GM19395 (cell line): ENCODE data around the gene LDLRAD4.
A peak's percentile ranks its signal among the peaks of the same experiment; 100 is the strongest.

ENCODE experiments used
- ATAC-seq: cut with Tn5 transposase; IDR thresholded peaks from one replicate; pipeline ENCODE4 v1.9.1; 2021; ENCODE audit warnings: mild to moderate bottlenecking, moderate library complexity; ENCODE audit not compliant: unreplicated experiment

Gene LDLRAD4

DNA sequence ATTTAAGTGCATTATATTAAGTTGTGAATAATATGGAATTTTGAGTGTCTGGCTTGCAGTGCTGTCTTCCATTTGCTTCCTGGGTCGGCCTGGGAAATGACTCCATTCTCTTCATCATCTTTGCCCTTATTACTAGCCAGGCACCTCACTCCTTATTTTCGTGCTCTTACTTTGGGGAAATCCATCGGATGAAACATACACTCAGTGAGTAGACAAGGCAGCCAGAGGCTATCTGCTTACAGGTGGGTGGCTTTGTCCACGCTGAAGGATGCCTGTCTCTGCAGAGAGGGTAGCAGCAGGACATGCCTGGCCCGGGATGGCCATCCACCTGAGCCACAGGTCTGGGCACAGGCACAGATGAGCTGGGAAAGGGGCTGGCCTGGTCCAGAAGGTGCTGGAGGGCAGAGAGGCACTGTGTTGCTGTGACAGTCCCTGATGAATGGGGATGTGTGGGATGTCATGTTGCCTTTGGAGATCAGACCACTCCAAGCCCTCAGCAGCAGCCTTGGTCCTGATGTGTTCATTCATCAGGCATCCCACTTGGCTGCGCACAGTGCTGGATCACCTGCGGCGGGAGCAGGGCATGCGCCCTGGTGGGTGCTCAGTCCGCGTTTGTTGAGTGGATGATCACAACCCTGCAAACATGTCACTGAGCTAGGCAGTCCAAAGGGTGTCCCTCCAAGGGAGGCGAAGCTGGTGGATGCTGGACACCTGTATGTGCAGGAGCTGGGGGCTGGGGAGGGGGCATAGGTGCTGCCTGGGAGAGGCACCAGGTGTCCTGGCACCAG is 236.0 kb downstream of the LDLRAD4 start:
- ATAC-seq: no peak

- no peak for ATAC-seq
Observed at GRCh38 chr18:13455471-13455870, 236.9 kb downstream of the LDLRAD4 start.

DNA sequence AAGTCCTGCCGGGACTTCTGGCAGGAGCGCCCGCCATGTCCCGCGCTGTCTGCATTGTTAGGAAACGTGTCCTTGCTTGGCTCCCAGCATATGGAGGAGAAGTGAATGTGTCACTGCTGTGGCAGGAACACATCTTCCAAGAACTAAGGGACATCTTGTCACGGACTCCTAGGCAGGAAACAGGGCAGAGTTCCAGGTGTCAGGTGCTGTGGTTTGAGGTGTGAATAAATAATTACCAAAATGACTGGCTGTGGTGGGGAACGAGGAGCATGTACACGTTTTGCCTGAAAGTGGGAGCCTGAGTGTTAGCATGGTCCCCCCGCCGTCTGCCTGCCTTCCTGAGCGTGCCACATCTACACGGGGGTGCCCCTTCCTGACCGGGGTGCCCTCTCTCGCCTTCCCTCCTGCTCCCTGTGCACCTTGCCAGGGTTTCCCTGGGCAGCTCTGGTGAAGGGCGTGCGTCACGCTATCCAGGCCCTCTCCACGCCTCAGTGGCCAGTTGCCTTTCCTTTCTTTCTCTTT is 237.5 kb downstream of the LDLRAD4 start:
- peak; percentile 69 for ATAC-seq

- ATAC-seq: no peak
Observed at GRCh38 chr18:13456736-13457271, 238.2 kb downstream of the LDLRAD4 start.

- no peak for ATAC-seq
Observed at GRCh38 chr18:13457327-13457726, 238.8 kb downstream of the LDLRAD4 start.

DNA sequence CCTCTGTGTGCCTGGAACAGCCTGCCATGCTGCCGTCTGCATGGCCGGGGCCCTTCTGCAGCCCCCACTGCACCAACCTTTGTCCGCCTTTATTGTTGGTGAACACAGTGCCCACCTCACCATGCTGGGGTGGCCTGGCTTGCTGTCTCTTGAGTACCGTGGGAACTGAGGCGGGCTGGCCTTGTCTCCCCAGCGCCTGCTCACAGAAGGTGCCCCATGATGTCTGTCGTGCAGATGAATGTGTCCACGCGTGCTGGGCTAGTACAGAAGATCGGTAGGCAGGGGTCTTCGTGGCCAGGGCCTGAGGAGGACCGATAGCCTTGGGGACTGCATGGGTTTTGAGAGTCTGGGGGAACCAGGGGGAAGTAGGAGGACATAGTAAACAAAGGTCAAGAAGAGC is 242.4 kb downstream of the LDLRAD4 start:
- no peak for ATAC-seq

- ATAC-seq: no peak
Observed at GRCh38 chr18:13461469-13461868, 242.9 kb downstream of the LDLRAD4 start.

DNA sequence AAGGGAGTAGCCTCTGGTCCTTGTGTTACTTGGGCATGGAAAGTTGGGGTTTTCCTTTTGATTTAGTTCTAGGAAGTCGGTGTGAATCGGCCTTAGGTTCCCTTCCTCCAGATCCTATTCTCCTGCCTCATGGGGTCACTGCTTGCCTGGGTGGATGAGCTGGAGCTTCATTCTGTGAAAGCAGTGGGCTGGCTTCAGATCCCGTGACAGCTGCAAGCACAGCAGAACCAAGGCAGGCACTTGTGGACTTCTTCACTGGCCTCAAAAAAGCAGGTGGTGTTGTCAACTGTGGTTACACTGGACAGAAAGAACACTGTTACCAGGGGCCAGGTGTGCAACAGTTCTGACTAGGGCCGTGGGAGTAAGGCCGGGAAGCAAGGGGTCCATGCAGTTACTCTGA is 243.4 kb downstream of the LDLRAD4 start:
- no peak for ATAC-seq

- ATAC-seq: no peak
Observed at GRCh38 chr18:13462686-13463085, 244.1 kb downstream of the LDLRAD4 start.

DNA sequence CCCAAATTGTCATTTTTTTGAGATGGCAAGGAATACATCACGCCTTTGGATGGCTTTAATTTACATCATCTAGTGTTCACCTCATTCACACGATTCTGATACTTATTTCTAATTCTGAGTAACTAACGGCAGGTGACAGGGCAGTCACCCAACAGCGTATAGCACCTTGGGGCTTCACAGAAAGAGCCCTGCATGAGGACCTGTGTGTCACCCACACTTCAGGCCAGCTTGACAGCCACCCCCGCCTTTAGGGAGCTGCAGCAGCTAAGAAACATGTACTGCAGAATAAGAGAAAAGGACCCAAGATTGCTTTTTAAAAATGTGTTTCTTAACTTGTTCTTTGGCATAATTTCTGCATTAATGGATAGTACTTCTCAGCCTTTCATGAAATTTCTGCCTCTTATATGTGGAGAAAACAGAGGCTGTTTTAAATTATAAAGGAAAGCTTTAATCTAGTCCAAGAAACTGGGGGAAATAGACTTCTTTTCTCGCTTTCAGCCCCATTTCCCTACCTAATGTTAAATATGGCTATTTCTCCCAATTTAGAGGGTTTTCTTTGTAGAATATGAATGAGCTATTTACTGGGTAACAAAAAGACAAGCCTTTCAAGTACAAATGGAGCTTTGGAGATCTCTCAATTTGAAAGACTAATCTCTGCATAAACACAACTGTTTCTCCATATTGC is 245.1 kb downstream of the LDLRAD4 start:
- ATAC-seq: no peak

GRCh38 chr18:13464432-13465123 is 246.0 kb downstream of the LDLRAD4 start:
- ATAC-seq: peak; percentile 97

DNA sequence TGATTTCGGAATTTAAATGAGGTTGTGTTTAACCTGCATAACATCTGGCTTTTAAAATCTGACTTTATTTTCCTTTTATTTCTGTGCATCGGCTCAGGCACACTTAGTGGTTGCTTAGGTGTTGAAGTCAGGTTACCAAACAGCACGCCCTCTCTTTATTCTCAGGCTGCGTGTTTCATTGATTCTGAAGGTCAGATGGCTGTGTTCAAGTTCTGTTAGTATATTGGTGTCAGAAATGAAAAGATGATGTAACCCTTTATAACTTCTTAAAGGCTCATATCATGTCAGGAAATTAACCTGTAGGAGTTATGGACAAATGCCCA is 246.5 kb downstream of the LDLRAD4 start:
- peak; percentile 42 for ATAC-seq

DNA sequence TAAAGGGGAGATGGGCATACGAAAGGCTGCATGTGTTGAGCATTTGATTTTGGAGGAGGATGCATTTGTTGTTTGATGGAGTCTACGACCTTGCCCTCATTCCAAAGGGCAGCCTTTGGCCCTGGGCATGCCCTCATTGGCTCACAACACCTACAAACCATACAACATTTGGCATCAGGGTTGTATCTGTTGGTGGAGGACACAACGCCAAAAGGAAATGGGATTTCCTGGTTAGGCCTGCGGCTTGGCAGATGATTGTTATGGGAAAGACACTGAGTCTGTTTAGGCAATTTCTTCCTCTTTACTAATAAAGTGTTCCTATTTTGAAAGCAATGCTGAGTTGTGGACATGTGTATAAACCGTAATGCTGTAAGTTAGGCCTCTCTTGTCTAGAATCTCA is 246.9 kb downstream of the LDLRAD4 start:
- peak; percentile 27 for ATAC-seq

- no peak for ATAC-seq
Observed at GRCh38 chr18:13470516-13471197, 252.1 kb downstream of the LDLRAD4 start.

DNA sequence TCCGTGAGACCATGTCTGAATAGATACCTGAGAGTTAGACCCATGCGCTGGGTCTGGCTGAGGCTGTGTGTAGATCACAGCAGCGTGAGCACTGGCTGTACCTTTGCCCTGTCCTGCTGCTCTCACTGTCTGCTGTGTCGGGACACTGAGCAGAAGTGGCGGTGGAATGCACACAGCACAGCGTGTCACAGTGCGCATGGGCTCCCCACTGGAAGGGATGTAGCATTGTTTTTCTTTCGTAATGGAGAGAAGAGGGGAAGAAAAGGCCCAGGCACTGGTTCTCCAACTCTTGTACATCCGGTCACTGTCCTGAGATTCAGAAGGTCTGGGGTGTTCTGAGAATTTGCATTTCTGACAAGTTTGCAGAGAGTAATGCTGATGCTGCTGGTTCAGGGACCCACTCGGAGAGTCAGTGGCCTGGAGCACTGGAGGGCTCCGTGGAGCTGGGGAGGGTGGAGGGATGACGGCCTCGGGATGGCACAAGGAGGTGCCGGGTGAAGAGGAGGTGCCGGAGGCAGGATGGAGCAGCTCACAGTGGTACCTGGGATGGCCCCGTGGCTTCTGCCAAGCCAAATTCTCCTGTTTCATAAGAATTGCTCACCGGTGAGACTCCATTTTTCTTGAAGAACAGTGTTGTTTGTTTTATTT is 252.8 kb downstream of the LDLRAD4 start:
- ATAC-seq: no peak

GRCh38 chr18:13471971-13472628 is 253.5 kb downstream of the LDLRAD4 start:
- no peak for ATAC-seq

DNA sequence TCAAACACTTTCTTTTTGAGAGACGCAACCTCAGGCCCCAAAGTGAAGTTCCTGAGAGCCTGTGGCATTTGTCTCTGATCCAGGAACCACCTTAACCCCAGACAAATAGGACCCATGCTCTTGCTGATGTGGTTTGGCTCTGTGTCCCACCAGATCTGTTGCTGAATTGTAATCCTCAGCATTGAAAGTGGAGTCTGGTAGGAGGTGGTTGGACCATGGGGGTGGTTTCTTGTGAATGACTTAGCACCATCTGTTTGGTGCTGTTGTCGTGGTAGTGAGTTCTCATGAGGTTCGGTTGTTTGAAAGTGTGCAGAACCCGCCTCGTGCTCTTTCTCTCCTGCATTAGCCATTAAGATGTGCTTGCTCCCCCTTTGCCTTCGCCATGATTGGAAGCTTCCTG is 255.2 kb downstream of the LDLRAD4 start:
- ATAC-seq: no peak

DNA sequence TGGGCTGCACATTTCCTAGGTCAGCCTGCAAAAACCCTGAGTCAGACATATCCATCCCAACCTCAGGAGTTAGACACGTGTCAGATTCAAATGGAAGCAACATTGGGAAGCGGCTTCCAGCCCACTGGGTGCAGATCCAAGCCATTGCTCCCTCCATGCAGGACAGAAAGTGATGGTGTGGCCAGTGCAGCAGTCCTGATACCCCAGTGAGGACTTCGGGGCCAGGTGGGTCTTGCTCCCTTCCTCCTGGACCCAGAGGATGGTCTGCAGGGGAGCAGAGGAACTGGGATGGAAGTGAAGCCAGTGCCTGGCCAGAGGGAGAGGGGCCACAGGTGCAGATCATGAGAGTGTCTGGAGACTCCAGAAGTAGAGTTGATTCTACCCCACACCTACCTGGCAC is 255.8 kb downstream of the LDLRAD4 start:
- ATAC-seq: no peak

- no peak for ATAC-seq
Observed at GRCh38 chr18:13474907-13475545, 256.5 kb downstream of the LDLRAD4 start.
